CD4-positive, alpha-beta T cell treated with Interleukin-6 at 100 ng/mL for 8 hours (primary cell): ENCODE results near the gene HSPA1B.
"Not testable (repeated sequence)": the region's sequence is repeated elsewhere in the genome, so short reads cannot be mapped to it uniquely, and the experiment has no call there.

Experiments used
- DNase-seq: peaks from one replicate; pipeline ENCODE4 v3.0.0-alpha.2; 2020; ENCODE audit warnings: mixed read lengths, low spot score

The HSPA1B gene

GRCh38 chr6:31860349-31860748 is 32.8 kb downstream of the HSPA1B start:
- DNase-seq: no peak

GRCh38 chr6:31861150-31861549 is 33.6 kb downstream of the HSPA1B start:
- no peak for DNase-seq

- no peak for DNase-seq
These were observed 34.4 kb downstream of the HSPA1B start for GRCh38 chr6:31861919-31862343.

GRCh38 chr6:31862344-31863235 is 35.1 kb downstream of the HSPA1B start, which contains the start of gene NEU1:
Gene NEU1 (minus strand): TSS chr6:31862821. CDS start chr6:31862776, 45 bp downstream.
- DNase-seq: peak; percentile 100

- not testable (repeated sequence) for DNase-seq
These were observed 36.6 kb downstream of the HSPA1B start for GRCh38 chr6:31864123-31864562.

- DNase-seq: no peak
These were observed 37.3 kb downstream of the HSPA1B start for GRCh38 chr6:31864818-31865204.

- DNase-seq: no peak
These were observed 37.9 kb downstream of the HSPA1B start for GRCh38 chr6:31865205-31866118.

- DNase-seq: not testable (repeated sequence)
These were observed 41.1 kb downstream of the HSPA1B start for GRCh38 chr6:31868658-31868971.

GRCh38 chr6:31869343-31869742 is 41.8 kb downstream of the HSPA1B start:
- no peak for DNase-seq

- no peak for DNase-seq
These were observed 42.9 kb downstream of the HSPA1B start for GRCh38 chr6:31870385-31870921.

- no peak for DNase-seq
These were observed 43.6 kb downstream of the HSPA1B start for GRCh38 chr6:31871046-31871659.

- no peak for DNase-seq
These were observed 46.6 kb downstream of the HSPA1B start for GRCh38 chr6:31874084-31874670.

- DNase-seq: no peak
These were observed 47.5 kb downstream of the HSPA1B start for GRCh38 chr6:31874836-31875572.

GRCh38 chr6:31875877-31876276 is 48.3 kb downstream of the HSPA1B start:
- no peak for DNase-seq

GRCh38 chr6:31876357-31876756 is 48.8 kb downstream of the HSPA1B start:
- no peak for DNase-seq

- no peak for DNase-seq
These were observed 49.6 kb downstream of the HSPA1B start for GRCh38 chr6:31877125-31877650.

GRCh38 chr6:31877651-31878161 is 50.2 kb downstream of the HSPA1B start:
- no peak for DNase-seq

GRCh38 chr6:31878222-31878621 is 50.7 kb downstream of the HSPA1B start:
- DNase-seq: no peak

- DNase-seq: no peak
These were observed 51.2 kb downstream of the HSPA1B start, which contains the start of gene SLC44A4 for GRCh38 chr6:31878726-31879125. Gene SLC44A4 (minus strand): TSS chr6:31878997. CDS start chr6:31878980, 17 bp downstream.

GRCh38 chr6:31879143-31879542 is 51.6 kb downstream of the HSPA1B start:
- DNase-seq: no peak
